Gastroesophageal sphincter (tissue), 3 donors: Measurements from ENCODE around the gene DDC.

Source experiments
- POLR2A ChIP-seq, 2 donors: fragments of 450-650 bp; IDR thresholded peaks; one replicate each; pipeline ENCODE4 v1.6.1; 2017; ENCODE audit warnings: antibody characterized with exemption in 2 of 2, mild to moderate bottlenecking in 2 of 2, moderate library complexity in 1 of 2
- TF ChIP-seq, protein P1 (sequence below), 4 experiments: fragments of 200-600 bp in 2 of 4; fragments of 450-650 bp in 2 of 4; sonication (generic) in 1 of 4; IDR thresholded peaks; one replicate each; pipeline ENCODE4 v1.5.1; 2017 to 2019; ENCODE audit warnings: antibody characterized with exemption in 4 of 4, mild to moderate bottlenecking in 2 of 4, moderate library complexity in 2 of 4

DNA sequence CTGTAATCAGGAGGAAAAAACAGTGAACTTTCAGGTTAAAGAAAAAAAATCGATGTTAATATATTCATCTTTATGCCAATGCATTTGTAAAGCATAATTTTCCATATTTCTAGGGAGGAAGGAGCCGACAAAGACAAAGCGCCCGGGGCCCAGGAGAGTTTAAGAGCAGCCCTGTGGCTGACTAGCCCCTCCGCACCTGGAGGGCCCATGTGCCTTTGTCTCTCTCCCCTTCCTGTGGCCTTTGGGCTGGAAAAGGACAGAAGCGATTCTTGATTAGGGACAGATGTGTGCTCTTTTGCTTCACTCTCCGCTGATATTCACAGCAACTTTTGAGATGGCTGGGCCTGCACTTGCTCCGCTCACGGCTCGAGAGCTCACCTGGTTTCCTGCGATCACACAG is 23.1 kb downstream of the DDC start:
- TF ChIP-seq, protein P1, sequence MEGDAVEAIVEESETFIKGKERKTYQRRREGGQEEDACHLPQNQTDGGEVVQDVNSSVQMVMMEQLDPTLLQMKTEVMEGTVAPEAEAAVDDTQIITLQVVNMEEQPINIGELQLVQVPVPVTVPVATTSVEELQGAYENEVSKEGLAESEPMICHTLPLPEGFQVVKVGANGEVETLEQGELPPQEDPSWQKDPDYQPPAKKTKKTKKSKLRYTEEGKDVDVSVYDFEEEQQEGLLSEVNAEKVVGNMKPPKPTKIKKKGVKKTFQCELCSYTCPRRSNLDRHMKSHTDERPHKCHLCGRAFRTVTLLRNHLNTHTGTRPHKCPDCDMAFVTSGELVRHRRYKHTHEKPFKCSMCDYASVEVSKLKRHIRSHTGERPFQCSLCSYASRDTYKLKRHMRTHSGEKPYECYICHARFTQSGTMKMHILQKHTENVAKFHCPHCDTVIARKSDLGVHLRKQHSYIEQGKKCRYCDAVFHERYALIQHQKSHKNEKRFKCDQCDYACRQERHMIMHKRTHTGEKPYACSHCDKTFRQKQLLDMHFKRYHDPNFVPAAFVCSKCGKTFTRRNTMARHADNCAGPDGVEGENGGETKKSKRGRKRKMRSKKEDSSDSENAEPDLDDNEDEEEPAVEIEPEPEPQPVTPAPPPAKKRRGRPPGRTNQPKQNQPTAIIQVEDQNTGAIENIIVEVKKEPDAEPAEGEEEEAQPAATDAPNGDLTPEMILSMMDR (IDR thresholded peaks at IDR 0.05) = no peak
- no peak for TF ChIP-seq POLR2A (IDR thresholded peaks at IDR 0.05)
